GM21786 (cell line): Measurements from ENCODE around the gene SCAANT1.

Experiments used
- ATAC-seq: cut with Tn5 transposase; IDR thresholded peaks from one replicate; pipeline ENCODE4 v1.9.1; 2021; ENCODE audit not compliant: unreplicated experiment

SCAANT1 gene

DNA sequence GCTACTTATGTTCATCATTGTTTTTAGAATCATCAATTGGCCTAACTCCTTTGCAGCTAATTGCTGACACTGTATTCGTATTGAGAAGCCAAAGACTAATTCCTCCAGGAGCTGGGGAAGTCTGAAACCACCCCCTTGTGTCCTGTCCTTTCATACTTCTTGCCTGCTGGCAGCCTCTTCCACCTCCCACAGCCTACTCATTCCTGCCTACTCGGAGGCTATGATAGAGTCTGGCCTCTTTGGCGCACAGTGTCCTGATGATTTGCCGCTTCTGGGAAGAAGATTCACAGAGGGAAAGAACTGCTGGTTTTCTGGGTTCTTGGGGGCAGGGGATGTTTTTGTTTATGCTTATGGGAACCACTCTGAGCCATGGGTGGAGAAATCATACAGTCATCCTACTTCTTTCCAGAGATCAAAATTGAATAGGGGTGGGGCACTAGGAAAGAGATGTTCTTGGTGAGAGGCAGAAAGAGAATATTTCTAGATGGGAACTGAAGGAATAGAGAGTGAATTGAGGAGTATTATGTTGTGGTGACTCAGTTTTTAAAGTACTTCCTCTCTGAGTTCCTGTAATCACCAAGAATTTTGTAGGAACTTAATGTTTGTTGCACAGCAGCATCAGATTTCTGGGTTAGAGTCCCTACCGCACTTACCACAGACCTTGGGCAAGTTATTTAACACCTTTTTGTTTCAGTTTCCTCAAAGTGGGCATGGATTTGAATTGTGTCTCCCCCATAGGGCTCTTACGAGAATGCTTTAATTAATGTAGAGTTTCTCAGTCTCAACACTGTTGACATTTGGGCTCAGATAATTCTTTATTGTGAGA is 22.1 kb upstream of the SCAANT1 start:
- no peak for ATAC-seq

DNA sequence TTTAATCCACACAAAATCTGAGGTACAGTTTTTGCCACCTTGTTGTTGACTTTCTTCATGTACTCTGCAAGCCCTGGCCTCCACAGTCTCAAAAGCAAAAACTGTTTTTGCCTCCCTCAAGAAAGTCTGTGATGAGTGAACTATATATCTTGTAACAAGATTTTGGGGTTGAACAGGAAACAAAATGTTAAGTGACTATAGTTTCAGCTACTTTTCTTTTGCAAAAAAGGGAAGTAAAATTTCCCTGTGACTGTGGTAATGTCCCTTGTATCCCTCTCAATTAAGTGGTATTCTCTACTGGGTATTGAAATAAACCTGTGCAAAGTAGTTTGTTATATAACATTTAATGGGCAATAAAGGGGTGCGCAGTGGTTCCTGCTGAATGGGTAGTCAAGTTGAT is 21.3 kb upstream of the SCAANT1 start:
- ATAC-seq = peak; percentile 66

DNA sequence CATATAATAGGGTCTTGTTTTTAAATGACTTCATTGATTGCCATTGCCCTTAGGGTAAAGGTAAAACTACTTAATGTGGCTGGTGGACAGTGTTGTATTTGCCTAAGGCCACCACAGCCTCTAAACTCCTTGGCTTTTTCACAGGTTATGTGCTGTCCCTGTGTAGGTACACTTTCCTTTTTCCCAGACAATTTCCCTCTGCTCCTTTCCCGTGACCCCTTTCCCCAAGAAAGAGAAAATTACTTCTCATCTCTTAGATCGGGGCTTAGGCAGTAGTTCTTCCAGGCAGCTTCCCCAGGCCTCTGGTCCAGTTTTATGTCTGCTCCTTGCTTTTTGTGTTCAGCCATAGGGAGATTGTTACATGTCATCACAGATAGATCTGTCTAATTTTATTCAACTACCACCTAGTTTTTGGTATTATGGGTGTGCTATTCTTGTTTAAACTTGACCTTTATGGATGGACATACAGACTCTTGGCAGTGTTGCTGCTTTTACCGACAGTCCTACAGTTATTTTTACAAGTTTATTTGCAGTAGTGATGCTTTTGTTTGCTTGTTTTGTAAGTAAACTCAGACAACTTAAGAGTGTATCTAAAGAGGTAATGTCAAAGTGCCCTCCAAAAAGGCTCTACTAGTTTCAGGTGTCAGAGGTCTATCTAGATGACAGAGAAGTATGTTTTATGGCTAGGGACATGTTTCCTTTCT is 20.5 kb upstream of the SCAANT1 start:
- no peak for ATAC-seq

DNA sequence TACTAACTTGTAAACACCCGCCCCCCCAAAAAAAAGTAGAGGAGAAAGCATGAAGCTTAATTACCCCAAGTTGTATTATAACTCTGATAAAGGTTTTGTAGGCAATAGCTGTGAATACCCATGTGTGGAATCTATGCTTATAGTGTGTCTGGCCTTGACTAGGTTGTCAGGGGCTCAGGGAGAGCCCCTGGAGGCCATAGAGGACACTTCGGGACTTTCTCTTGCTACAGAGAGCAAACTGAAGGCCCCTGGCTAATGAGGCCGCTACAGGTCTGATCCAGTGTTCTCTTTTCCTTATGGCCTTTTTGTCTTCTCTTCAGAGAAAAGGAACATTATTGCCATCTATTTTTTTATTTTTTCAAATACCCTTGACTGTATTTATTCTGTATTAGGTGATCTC is 19.1 kb upstream of the SCAANT1 start:
- ATAC-seq = no peak

DNA sequence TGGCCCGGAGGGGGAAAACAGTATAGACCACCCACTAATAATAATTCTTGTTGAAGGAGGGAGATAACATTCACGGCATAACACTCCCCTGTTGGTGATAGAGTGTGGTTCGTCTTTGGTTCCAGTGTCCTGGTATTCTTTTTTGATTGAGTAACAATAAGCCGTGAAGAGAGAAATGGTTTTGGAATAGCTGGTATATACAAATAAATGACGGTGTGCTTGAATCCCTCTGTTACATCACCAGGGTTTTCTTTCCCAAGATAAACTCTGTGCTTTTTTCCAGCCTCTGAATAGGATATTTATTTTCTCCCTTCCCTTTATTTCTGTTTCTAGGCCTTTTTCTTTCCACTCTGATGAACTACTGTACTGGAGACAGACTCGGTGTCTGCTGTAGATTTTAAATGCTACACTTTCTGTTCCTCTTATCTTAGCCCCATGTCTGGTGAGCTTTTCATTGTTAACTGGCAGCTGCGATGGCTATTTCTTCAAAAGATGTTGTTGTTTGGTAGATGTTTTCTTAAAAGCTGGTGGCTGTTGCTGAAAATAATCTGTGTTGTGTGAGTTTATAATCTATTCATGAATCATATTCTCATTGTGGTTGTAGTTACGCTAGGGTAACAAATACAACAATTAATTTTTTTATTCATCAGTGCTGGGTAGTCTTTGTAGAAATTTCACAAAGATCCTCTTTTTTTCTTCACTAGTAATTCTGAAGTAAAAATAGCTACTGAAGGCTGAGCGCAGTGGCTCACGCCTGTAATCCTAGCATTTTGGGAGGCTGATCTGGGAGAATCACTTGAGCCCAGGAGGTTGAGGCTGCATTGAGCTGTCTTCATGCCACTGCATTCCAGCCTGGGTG is 15.5 kb upstream of the SCAANT1 start:
- peak; percentile 78 for ATAC-seq

DNA sequence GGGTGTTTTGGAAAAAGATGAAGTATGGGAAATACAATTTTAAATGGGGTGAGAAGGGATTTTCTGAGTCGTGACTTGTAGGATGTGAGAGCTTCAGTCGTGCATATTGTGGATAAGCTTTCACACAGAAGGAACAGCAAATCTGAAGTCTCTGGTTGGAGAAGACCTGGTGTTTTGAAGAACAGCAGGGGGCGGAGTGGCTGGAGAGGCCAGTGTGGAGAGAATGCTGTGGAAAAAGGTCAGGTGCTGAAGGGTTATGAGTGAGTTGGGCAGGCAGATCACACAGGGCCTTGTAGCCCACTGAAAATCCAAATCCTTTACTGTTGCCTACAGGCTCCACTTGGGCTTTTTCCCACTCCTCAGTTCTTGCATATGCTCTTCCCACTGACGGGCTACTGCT is 14.1 kb upstream of the SCAANT1 start:
- ATAC-seq = no peak

DNA sequence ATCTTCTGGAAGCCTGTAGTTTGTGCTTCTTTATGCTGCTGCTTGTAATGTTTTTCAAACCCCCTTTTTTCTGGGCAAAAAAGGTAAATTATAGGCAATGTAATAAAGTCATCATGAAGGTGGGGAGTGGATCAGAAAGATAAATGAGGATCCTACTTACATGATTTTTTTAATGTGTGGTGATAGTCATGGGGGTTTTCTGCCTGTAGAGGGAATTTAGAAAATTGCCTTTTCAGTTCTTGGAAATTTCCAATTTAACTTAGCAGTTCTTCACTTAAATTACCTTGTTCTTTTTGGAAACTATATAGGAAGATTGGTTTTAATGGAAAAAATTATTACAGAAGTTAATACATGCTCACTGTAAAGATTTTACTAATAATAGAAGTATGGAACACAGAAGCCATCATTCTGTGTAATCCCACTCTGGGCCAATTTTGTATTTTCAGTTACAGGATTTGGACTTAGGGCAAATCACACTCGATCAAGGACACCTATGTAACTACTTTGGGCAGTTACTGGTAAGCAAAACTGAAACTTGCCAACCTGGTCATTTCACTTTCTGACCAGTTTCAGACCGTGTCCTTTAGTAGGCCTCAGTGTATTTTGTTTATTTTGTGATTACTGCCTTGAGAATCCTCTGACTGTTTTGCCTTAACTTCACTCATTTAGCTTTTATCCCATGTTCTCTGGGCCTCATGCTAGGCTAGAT is 10.5 kb upstream of the SCAANT1 start:
- no peak for ATAC-seq

DNA sequence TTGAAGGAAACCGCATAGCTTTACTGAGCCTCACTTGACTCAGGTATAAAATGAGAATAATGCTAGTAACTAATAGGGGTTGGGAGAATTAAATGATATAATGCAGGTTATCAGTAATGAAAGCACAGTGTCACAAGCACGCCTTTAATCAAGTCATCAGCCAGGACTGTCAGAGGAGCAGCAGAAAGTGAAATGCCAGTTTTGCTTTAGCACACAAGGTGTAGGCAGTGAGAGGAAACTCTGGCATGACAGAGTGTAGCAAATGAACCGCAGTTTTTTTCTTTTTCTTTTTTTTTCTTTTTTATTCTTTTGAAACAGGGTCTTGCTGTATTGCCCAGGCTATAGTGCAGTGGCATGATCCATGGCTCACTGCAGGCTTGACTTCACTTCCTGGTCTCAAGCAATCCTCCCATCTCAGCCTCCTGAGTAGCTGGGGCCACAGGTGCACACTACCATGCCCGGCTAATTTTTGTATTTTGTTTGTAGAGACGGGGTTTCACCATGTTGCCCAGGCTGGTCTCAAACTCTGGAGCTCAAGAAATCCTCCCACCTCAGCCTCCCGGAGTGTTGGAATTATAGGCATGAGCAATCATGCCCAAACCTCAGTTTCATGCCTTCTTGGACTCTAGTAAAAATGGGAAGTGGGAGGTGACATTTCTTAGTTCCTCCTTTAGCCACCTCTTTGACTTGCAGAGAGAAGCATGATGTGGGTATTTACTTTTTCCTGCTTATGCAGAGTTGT is 9.7 kb upstream of the SCAANT1 start:
- ATAC-seq = peak; percentile 86

DNA sequence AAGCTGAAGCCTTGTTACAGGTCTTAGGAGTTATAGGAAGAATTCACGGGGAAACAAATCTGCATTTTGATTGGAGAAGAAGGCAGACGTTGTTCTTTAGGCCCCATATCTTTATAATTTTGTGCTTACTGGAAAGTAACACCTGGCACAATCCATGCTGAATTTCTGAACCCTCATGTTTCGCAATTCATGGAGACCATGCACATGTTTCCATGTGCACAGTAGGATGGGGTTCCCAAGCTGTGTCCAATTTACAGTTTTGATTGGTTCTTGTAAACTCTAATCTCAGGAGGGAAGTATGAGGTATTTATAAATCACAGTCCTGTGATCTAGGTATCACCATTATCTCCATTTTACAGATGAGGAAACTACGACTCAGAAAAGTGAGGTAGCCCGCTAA is 7.8 kb upstream of the SCAANT1 start:
- ATAC-seq = no peak

DNA sequence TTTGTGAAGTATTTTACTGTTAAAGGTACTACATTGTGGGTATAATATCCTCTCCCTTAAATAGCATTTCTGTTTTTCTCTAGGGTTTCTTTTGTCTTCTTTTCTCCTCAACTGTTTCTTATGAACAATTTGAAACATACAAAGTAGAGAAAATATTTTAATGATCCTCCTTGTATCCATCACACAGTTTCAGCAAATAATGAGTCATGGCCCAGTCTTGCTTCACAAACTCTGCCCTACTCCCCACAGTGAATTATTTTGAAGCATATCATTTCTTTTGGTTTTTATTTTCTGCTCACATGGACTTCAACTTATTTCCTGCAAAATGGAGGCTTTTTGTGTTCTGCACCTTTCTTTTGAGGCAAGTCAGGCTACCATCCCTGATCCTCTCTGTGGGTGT is 6.1 kb upstream of the SCAANT1 start:
- no peak for ATAC-seq

DNA sequence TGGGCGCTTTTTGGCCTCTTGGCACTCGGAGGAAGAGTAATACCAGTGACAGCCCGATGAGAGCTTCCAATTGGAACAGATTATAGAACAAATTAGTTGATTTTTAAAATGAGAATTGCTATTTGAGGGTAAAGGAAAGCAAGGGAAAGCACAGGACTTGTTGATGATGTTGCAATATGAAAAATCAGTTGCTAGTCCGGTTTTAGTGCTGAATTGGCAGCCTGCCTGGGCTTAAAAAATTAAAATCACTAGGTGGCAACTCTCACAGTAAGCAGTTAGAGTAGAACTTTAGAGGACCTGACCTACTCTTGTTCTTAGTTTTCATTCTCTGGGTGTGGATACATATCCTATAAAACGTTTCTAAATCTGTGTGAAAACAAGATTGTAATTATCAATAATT is 2.1 kb upstream of the SCAANT1 start:
- ATAC-seq = no peak

DNA sequence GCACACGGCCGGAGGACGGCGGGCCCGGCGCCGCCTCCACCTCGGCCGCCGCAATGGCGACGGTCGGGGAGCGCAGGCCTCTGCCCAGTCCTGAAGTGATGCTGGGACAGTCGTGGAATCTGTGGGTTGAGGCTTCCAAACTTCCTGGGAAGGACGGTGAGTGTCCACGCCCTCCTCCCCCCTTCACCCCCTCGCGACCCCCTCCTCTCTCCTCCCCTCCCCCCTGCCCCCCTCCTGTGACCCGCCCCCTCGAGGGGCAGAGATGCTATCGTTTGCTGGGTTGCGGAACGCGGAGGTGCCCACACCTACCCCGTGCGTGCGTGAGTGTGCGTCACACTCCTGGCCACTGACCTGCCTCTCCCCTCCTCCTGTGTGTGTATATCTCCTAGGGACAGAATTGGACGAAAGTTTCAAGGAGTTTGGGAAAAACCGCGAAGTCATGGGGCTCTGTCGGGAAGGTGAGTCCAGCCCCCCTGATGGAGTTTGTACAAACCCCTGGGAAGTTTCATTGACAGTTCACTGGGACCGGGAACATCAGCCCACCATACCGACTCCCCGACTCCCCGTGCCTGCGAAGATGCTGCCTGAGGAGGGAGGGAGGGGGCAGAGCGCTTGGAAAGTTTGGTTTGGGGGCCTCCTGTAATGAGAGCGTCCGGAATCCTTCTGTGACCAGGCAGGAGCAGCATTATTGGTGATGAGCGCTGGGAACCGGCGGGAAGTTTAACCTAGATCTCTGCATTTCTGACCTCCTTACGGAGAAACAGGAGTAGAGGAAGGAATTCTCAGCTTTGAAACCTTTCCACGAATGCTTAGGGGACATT is 795 bp upstream of the SCAANT1 start:
- no peak for ATAC-seq

DNA sequence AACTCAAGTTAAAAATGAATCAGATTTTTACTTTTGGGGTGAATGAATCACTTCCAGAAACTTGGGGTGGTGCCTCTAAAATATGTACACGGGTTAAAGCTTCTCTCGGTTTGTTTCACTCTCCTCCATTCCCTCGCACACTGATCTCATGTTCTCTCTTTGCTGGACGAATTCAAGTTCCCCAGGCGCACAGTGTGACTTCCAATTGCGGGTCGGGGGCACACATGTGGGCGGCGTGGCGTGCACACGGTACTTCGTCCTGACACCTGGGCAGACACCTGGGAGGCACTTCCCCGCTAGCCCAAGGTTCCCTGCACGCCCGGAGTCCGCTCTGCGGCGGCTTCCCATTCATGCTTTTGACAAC is 692 bp downstream of the SCAANT1 start:
- no peak for ATAC-seq

DNA sequence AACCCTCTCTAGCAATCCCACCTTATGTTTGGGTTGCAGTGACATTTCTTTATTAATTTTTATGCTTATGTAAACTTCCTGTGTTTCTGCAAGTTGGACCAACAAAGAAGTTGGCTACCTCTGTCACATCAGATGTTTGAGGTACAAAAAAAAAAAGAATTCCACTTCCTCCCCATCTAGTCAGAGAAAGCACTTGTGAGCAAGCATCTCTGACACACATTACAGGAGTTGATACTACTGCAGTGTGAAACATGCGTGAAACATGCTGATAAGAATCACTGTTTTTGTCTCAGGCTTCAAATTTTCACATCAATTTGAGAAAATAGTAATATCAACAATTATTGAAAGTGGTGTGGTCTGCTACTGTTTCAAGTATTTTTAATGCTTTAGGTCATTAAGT is 1.3 kb downstream of the SCAANT1 start:
- no peak for ATAC-seq

DNA sequence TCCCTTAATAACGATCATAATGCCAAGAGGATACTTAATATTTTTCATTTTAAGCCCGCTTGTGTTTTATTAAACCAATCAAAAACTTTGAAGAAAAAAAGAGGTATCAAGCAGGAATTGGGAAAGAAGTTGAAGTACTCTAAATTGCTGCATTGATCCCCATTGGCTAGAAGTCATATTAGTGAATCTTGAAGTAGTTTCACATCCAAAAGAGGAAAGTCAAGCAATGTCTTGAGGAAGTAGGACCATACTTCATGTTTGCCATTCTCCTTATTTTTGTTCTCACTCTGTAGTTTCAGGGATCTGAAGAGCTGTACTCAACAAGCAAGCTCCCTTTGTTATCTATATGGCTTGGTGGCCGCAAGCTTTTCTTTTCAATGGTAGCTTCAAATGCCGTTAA is 2.2 kb downstream of the SCAANT1 start:
- ATAC-seq = no peak

DNA sequence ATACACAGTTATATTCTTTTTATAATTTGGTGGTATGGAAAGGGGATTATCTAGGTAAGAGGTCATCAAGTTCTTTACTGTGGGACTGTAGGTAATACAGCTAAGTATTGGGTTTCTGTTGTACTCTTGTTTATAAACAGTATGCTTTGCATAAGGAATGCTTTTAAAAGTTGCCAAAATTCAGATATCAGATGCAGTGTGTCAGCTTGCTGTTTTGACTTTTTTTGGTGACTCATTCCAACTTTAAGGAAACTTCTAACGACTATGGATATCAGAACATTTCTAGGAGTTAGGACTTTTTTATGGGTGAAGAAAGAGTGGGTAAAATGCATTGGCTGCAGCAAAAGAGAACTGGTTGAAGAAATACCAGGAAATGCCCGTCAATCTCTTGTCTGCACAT is 2.8 kb downstream of the SCAANT1 start:
- no peak for ATAC-seq

DNA sequence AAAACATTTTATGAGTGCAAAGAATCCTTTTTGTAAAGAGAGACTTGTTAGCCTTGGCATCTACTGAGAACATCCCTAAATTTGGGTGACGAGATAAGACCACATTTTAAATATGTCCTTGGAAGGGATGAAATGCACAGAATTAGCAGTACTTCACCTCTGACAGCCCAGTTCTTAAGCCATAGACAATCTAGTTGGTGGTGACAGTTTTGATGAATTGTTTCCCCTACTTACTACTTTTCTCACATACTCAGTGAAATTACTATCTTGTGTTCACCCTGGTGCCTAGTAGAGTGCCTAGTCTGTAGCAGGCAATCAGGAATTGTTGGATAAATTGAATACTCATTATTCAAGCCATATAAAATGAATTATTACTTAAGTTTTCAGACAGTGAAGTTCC is 3.4 kb downstream of the SCAANT1 start:
- no peak for ATAC-seq

DNA sequence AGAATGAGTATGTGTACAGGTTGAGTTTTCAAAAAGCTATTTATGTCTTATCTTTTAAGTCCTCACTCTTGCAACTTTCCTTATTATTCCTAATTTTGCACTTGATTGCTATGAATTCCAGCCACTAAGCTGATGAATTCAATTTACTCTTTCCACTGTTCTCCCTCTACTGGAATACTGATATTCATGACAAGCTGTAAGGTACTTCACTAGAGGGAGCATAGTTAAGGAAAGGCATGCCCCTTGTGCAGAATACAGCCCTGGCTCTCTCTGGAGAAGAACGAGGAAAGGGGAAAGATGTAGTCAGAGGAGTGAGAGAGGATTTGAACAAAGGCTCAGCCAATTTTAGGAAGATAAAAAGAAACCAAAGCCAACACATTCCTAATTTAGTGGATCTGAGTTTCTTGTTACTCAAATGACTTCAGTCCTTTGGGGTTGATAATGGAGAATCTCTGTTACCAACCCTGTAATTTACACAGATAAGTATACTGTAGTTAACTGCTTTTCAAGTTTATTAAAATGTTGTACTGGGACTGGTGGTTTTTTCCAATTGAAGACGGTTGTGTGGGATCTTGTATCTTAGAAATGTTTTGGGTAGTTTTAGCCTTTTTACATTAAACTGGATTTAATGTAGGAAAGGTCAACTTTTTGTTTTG is 4.0 kb downstream of the SCAANT1 start:
- ATAC-seq = no peak
